SK-N-DZ (cell line): ENCODE results near the gene NUDT19.

Experiments
- small RNA-seq, 2 experiments: library from RNA; depleted of rRNA; stranded (forward); fragments of <200 nt; gene quantifications; one replicate each; pipeline ENCODE3, GENCODE V24; 2014

NUDT19 gene

Small RNAs within 50 kb of the gene (small RNA-seq; reads per million reads assigned to genes)
- 0 reads per million in 2 experiments for gene RN7SL789P
